22Rv1 (cell line): ENCODE results near the gene GPER1.
"Not testable (repeated sequence)": the region's sequence is repeated elsewhere in the genome, so short reads cannot be mapped to it uniquely, and the experiment has no call there.

ENCODE experiments used
- CTCF ChIP-seq: fragments of 450-650 bp; IDR thresholded peaks from 2 replicates; pipeline ENCODE4 v1.5.1; 2017; ENCODE audit warnings: mild to moderate bottlenecking
- ZFX ChIP-seq: fragments of 450-650 bp; IDR thresholded peaks from 2 replicates; pipeline ENCODE4 v1.6.1; 2017; ENCODE audit warnings: antibody characterized with exemption, borderline replicate concordance

- TF ChIP-seq CTCF, ZFX: not testable (repeated sequence)
Measured at GRCh38 chr7:1074018-1074417, 13.9 kb upstream of the GPER1 start.
